PC-9 (cell line): ENCODE measurements around the gene NPHP4. TPM values are rescaled to one million over a fixed set of nuclear protein-coding genes. Genes with fewer than 3 reads are reported as not detected.

ENCODE experiments used
- BruUV-seq: library from RNA; stranded (reverse); fragments of 400-500 nt; replicated peaks from 2 replicates; lab custom pipeline; 2021; lab: Mats Ljungman, UMichigan
- CTCF ChIA-PET: fragments of 300-600 bp; sonication (Branson Sonifier 250); formaldehyde crosslinking; loops from one replicate; lab custom pipeline; 2022; ENCODE audit warnings: antibody characterized with exemption; lab: Charles Lee
- POLR2A ChIA-PET: fragments of 300-600 bp; sonication (Branson Sonifier 250); formaldehyde crosslinking; loops from one replicate; lab custom pipeline; 2022; ENCODE audit warnings: antibody characterized with exemption; ENCODE audit not compliant: unreplicated experiment; lab: Charles Lee
- DNase-seq, 2 experiments: peaks; one replicate each; pipeline versions ENCODE4 v3.0.0 to v3.0.0-alpha.2; 2015 to 2022; ENCODE audit warnings: mixed read lengths in 1 of 2
- H2AFZ ChIP-seq: fragments of 200-600 bp; sonication (generic); 2 replicates; pipeline ENCODE4 v1.8.1; 2017; ENCODE audit warnings: antibody characterized with exemption
- H3F3A ChIP-seq: fragments of 200-600 bp; sonication (generic); 2 replicates; pipeline ENCODE4 v1.8.1; 2017; ENCODE audit warnings: antibody characterized with exemption, mild to moderate bottlenecking, low read depth; ENCODE audit not compliant: insufficient read depth
- H3K27ac ChIP-seq: fragments of 200-600 bp; sonication (generic); 2 replicates; pipeline ENCODE4 v1.6.1; 2016; ENCODE audit warnings: mixed run types
- H3K27me3 ChIP-seq: fragments of 200-600 bp; sonication (generic); 2 replicates; pipeline ENCODE4 v1.6.1; 2016; ENCODE audit warnings: low read depth, mixed run types; ENCODE audit not compliant: insufficient read depth
- H3K36me3 ChIP-seq: fragments of 200-600 bp; sonication (generic); 2 replicates; pipeline ENCODE4 v1.6.1; 2016; ENCODE audit warnings: low read depth, mixed run types
- H3K4me1 ChIP-seq: fragments of 200-600 bp; sonication (generic); replicated peaks from 2 replicates; pipeline ENCODE4 v1.6.1; 2016; ENCODE audit warnings: mixed run types; ENCODE audit not compliant: insufficient read depth
- H3K4me2 ChIP-seq: fragments of 200-600 bp; sonication (generic); 2 replicates; pipeline ENCODE4 v1.6.1; 2017; ENCODE audit warnings: mixed run types
- H3K4me3 ChIP-seq: fragments of 200-600 bp; sonication (generic); 2 replicates; pipeline ENCODE4 v1.6.1; 2016; ENCODE audit warnings: mixed run types
- H3K79me2 ChIP-seq: fragments of 200-600 bp; sonication (generic); 2 replicates; pipeline ENCODE4 v1.6.1; 2017; ENCODE audit warnings: low read depth, mixed run types
- H3K9me2 ChIP-seq: fragments of 200-600 bp; sonication (generic); 2 replicates; pipeline ENCODE4 v1.8.1; 2017; ENCODE audit warnings: mild to moderate bottlenecking; ENCODE audit not compliant: insufficient read depth
- H3K9me3 ChIP-seq: fragments of 200-600 bp; sonication (generic); 2 replicates; pipeline ENCODE4 v1.8.1; 2016; ENCODE audit warnings: low read depth; ENCODE audit not compliant: insufficient read depth
- H4K20me1 ChIP-seq: fragments of 200-600 bp; sonication (generic); 2 replicates; pipeline ENCODE4 v1.8.1; 2017; ENCODE audit not compliant: insufficient read depth
- CTCF ChIP-seq: fragments of 200-600 bp; sonication (generic); conservative IDR thresholded peaks from 2 replicates; pipeline ENCODE4 v1.6.1; 2017; ENCODE audit warnings: mixed run types, antibody characterized with exemption, mild to moderate bottlenecking, moderate library complexity
- EZH2 ChIP-seq: fragments of 200-600 bp; sonication (generic); IDR thresholded peaks from 2 replicates; pipeline ENCODE4 v1.8.0; 2017; ENCODE audit warnings: antibody characterized with exemption, low read depth
- intact Hi-C: fragments of 100-400 bp; cut with micrococcal nuclease; formaldehyde crosslinking; loops from one replicate; pipeline ENCODE4 v1.10.0; 2022; ENCODE audit not compliant: unreplicated experiment
- total RNA-seq: library from RNA; stranded (reverse); gene quantifications from 2 replicates; pipeline ENCODE4 v1.2.3, GENCODE V29; 2021

NPHP4 gene
- total RNA-seq, 1 experiment from 2014 or later: 17.9 TPM

GRCh38 chr1:5879421-5879820 is 112.8 kb downstream of the NPHP4 start:
- BruUV-seq: no TSS peak
- Histone ChIP-seq H3F3A (no peaks in the 10 kb centered on the region), H3K9me2 (no peaks in the 10 kb centered on the region), H3K27ac (no peak overlapping the region), H3K4me2 (no peak overlapping the region), H3K27me3 (no peaks in the 10 kb centered on the region), H3K36me3 (no peaks in the 10 kb centered on the region), H3K4me1 (no peaks in the 10 kb centered on the region), H3K9me3 (no peaks in the 10 kb centered on the region), H4K20me1 (no peaks in the 10 kb centered on the region), H2AFZ (no peak overlapping the region), H3K79me2 (no peaks in the 10 kb centered on the region), H3K4me3 (no peak overlapping the region)
- ChIA-PET CTCF (no interaction called here), POLR2A (no interaction called here)
- intact Hi-C loops: no loop called here
- no peak for DNase-seq
- no peak for TF ChIP-seq CTCF
- TF ChIP-seq EZH2: no peak

GRCh38 chr1:5878971-5879370 is 113.3 kb downstream of the NPHP4 start:
- H3F3A ChIP-seq: no peaks in the 10 kb centered on the region
- no peaks in the 10 kb centered on the region for H3K4me1 ChIP-seq
- no peaks in the 10 kb centered on the region for H3K79me2 ChIP-seq
- TF ChIP-seq EZH2 (no peak), CTCF (no peak)
- H3K4me2 ChIP-seq: no peak overlapping the region
- BruUV-seq: no TSS peak
- H3K27ac ChIP-seq: no peak overlapping the region
- no peak overlapping the region for H2AFZ ChIP-seq
- ChIA-PET POLR2A (no interaction called here), CTCF (no interaction called here)
- no peaks in the 10 kb centered on the region for H3K36me3 ChIP-seq
- H3K9me2 ChIP-seq: no peaks in the 10 kb centered on the region
- no peak overlapping the region for H3K4me3 ChIP-seq
- H4K20me1 ChIP-seq: no peaks in the 10 kb centered on the region
- H3K27me3 ChIP-seq: no peaks in the 10 kb centered on the region
- no peaks in the 10 kb centered on the region for H3K9me3 ChIP-seq
- no peak for DNase-seq
- intact Hi-C loops: no loop called here

- Histone ChIP-seq H3K9me2 (no peaks in the 10 kb centered on the region), H3K27ac (no peak overlapping the region), H3K4me2 (no peak overlapping the region), H3K36me3 (no peaks in the 10 kb centered on the region), H3K9me3 (no peaks in the 10 kb centered on the region), H3K79me2 (no peaks in the 10 kb centered on the region), H4K20me1 (no peaks in the 10 kb centered on the region), H3F3A (no peaks in the 10 kb centered on the region), H3K4me1 (no peaks in the 10 kb centered on the region), H2AFZ (no peak overlapping the region), H3K4me3 (no peak overlapping the region), H3K27me3 (no peaks in the 10 kb centered on the region)
- no peak for DNase-seq
- TF ChIP-seq EZH2 (no peak), CTCF (no peak)
- POLR2A ChIA-PET: no interaction called here
- intact Hi-C loops: no loop called here
- CTCF ChIA-PET: no interaction called here
- BruUV-seq: no TSS peak
These were observed 114.3 kb downstream of the NPHP4 start for GRCh38 chr1:5877683-5878530.
